ENCODE data around the gene ADCY7. TPM values are rescaled to one million over a fixed set of nuclear protein-coding genes. Genes with fewer than 3 reads are reported as not detected.

Gene ADCY7
- total RNA-seq, 1 donor from 2014 or later: 36.2 TPM

GRCh38 chr16:50363656-50364055 lies 97.3 kb downstream of the ADCY7 start:
- no peak for TF ChIP-seq CTCF (IDR thresholded peaks at IDR 0.05; ENCODE audit: insufficient read depth, low read length, poor library complexity, severe bottlenecking)
- no peak for DNase-seq (ENCODE audit: low read depth)
- no peak overlapping the region for H3K4me3 ChIP-seq (ENCODE audit: low read depth, low read length)
- no peaks in the 10 kb centered on the region for H3K27me3 ChIP-seq (ENCODE audit: control insufficient read depth, insufficient read depth, low read length)
- H3K36me3 ChIP-seq (ENCODE audit: control insufficient read depth, insufficient read depth, low read length): no peaks in the 10 kb centered on the region

GRCh38 chr16:50365791-50366575 lies 99.6 kb downstream of the ADCY7 start:
- DNase-seq (ENCODE audit: low read depth): no peak
- H3K4me3 ChIP-seq (ENCODE audit: low read depth, low read length): no peak overlapping the region
- no peaks in the 10 kb centered on the region for H3K36me3 ChIP-seq (ENCODE audit: control insufficient read depth, insufficient read depth, low read length)
- H3K27me3 ChIP-seq (ENCODE audit: control insufficient read depth, insufficient read depth, low read length): no peaks in the 10 kb centered on the region
- TF ChIP-seq CTCF (IDR thresholded peaks at IDR 0.05; ENCODE audit: insufficient read depth, low read length, poor library complexity, severe bottlenecking): no peak

Other genes with a start within 250 kb of the ADCY7 start
- 18.0 and 23.9 TPM in 2 replicates for gene CNEP1R1, start 241.3 kb upstream of the ADCY7 start, total RNA-seq
- 19.1 and 19.4 TPM in 2 replicates for gene HEATR3, start 200.6 kb upstream of the ADCY7 start, total RNA-seq
- gene TENT4B, start 113.2 kb upstream of the ADCY7 start, total RNA-seq: 10.9 and 11.0 TPM in 2 replicates
- 51.7 and 61.3 TPM in 2 replicates for gene BRD7, start 102.4 kb downstream of the ADCY7 start, total RNA-seq